ENCODE measurements around the gene TSPAN18. TPM values are rescaled to one million over a fixed set of nuclear protein-coding genes. Genes with fewer than 3 reads are reported as not detected.
"Not testable (repeated sequence)": the region's sequence is repeated elsewhere in the genome, so short reads cannot be mapped to it uniquely, and the experiment has no call there.

TSPAN18 gene
- total RNA-seq, 1 experiment from 2014 or later = 0.57 TPM

DNA sequence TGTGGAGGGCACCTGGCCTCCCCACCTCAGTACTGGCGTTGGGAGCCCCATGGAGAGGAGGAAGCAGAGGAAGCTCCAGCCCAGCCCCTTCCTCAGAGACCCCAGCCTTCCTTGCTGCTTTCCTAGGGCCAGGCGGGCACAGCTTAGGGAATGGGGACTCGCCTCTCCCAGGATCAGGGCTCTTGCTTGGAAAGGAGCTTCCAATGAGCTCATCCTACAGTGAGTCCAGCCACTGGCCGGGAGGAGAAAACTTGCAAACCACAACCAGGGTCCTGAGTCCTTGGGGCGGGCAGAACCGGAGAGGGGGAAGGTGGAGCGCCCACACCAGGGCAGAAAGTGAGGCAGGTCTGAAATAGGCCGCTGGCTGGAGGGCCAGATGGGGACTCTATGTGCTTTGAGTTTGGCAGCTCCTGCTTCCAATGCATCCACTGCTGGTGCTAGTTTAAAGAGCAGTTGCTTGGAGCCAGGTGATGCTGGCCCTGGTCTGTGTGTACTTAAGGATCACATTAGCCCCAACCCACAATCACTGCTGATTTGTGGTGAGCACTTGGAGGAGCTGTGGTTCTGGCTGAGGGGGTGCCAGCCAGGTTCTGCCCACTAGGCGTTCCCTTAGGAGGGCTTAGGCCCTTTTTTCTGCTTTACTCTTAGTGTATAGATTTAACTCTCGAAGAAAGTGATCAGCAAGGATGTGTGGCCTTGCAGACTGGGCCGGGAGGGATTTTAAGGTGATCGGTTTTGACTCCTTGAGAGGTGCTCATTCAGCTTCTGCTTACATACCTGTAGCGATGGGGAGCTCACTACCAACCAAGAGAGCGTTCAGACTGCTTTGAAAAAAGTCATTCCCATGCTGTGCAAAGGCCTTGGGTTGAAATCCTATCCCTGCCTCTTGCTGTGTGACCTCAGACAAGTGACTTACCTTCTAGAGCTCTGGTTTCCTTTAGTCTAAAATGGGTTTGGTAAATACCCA, 142.0 kb downstream of the TSPAN18 start:
- DNase-seq (ENCODE audit: low read depth) = no peak

DNA sequence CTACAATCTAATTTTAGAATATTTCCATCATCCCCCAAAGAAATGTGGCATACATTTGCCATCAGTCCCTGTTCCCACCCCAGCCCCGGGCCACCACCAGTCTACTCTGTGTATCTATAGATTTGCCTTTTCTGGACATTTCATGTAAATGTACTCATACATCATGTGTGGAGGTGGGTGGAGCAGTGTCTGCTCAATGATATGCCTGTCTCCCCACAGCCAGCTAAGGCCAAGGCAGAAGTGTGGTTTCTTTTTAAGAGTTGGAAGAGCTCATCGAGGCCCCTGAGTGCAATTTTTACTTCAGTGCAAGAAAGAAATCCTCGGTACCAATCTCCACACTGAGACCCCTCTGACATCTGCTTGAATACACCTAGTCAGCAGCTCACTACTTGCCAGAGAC, 143.4 kb downstream of the TSPAN18 start:
- DNase-seq (ENCODE audit: low read depth) = no peak

DNA sequence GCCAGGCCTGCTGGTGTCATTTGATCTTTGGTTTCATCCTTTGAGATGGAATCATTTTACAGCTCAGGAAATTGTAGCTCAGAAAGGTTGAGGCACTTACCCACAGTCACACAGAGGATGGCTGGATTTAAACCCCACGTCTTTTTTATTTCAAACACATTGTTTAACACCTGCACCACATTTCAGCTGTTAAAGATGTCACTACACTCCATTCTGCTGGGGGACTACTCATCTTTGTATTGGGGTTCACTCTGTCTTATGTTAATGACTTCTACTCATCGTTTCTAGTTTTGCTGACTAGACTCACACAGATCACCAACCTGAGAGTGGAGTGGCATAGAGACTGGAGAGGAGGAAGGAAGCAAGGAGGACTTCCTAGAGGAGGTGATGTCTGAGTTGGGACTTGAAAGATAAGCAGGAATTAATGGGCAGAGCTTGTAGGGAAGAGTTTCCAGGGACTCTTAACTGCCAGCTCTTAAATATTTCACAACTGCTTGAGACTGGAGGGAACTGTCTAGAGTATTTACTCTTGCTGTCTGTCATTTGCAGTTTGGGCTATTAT, 143.9 kb downstream of the TSPAN18 start:
- no peak for DNase-seq (ENCODE audit: low read depth)

DNA sequence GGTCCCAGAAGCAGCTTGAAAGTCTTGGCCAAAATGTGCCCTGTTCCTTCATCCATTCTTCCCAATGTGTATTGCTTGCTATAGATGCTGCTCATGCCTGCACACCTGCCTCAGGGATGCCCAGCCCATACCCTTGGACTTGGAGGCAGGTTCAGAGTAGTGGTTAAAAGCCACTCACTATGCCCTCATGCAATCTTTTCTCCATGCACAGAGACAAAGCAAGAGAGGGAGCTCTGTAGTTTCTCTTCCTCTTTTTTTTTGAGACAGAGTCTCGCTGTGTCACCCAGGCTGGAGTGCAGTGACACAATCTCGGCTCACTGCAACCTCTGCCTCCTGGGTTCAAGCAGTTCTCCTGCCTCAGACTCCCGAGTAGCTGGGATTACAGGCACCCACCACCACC, 144.9 kb downstream of the TSPAN18 start:
- DNase-seq (ENCODE audit: low read depth) = not testable (repeated sequence)

DNA sequence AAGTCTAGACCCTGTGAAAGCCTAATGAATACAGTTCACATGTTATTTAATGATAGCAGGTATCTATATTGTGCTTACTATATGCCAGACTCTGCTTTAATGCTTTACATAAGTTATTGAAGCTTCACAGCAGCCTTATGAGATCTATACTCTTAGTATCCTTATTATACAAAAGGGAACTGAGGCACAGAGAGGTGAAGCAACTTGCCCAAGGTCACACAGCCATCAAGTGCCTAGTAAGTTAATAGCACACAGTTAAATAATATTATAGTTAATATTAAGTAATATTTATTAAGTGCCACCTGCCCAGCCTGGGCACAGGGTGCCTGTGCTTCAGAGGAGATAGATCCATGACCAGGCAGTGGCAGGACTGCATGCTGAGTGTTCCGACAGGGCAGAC, 145.8 kb downstream of the TSPAN18 start:
- DNase-seq (ENCODE audit: low read depth) = no peak

DNA sequence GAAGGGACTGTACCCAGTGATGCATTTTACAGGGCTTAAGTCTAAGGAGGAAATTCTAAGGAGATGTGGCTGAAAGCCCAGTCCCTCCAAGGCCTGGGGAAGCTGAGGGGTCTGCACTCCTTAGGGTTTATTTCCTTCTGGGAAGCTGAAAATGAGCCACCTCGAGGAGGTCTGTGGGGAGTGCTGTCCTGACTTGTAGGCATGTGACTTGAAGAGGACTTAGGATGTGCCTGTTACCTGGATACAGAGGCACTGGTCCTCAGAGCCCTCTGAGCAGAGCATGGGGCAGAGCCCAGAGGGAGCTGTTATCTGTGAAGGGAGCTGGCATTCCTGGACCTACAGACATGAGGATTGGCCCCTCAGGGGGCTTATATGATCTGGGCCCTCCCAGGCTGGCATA, 146.8 kb downstream of the TSPAN18 start:
- no peak for DNase-seq (ENCODE audit: low read depth)

DNA sequence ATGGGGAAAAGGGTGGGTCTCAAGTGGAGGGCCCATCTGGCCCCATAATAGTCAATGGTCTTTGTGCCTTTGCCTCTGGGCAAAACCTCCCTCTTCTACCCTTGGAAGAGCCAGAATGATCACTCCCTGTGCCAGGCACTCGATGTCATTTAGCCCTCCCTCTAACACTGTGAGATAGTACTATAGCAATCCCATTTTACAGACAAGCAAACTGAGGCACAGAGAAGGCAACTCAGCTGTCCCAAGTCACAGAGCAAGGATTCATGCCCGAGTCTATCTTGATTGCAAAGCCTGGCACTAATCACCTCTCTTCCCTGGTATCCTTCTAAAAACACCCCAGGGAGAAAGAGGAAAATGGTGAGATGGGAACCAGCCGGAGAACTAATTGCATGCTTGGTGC, 147.5 kb downstream of the TSPAN18 start:
- no peak for DNase-seq (ENCODE audit: low read depth)

DNA sequence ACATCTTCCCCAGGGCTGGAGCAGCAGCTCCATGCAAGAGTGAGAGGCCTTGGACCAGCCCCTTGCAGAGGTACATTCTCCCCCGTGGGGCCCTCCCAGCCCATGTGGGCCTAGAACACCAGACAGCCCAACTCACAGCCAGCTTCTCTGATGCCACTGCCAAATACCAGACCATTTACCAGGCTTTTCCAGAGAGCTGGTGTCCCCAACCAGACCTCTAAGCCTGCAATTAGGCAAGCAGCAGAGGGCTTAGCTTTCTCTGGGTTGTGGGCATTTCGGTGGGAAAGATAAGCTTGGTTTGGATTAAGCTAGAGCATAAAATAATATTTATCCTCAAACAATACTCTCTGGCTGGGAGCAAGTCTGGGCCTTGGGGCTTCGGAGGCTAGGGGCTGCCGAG, 148.3 kb downstream of the TSPAN18 start:
- no peak for DNase-seq (ENCODE audit: low read depth)

DNA sequence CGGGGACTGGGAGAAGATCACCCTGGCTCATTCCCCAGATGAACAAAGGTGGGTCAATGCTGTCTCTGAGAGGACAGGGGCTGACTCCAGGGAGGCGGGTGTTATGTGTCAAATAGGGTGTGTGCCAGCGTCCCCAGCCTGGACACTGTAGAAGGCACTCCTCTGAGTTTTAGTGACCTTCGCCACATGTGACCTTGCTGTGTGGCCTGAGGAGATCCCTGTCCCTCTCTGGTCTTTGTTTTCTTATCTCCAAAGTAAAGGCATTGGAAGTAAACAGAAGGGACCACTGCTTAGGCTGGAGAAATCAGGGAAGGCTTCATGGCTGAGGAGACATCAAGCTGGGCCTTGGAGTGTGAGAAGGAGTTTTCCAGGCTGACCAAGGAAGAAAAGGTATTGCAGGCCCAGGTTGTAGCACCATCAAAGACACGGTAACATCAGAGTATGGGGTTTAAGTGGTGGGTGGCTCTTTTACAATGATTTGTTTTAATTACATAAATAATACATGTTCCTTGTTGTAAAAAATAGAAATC, 149.5 kb downstream of the TSPAN18 start:
- DNase-seq (ENCODE audit: low read depth) = no peak

DNA sequence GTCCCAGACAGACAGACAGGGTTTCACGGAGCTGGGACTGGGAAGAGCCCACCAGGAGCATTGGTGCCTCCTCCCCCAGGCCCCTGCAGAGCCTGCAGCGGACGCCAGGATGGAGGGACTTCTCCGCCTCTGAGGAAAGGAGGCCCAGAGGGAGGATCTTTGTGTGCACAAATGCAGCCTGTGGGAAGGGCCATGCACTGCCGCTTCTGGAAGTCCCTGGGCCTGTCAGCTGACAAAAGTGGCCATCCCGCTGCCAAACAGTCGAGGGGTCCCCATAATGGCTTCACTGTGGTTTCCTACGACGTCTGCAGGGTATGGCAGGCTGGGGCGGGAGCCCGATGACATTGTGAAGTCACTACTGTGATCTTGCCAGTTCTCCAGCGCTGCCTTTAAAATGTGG, 150.1 kb downstream of the TSPAN18 start:
- DNase-seq (ENCODE audit: low read depth) = no peak

DNA sequence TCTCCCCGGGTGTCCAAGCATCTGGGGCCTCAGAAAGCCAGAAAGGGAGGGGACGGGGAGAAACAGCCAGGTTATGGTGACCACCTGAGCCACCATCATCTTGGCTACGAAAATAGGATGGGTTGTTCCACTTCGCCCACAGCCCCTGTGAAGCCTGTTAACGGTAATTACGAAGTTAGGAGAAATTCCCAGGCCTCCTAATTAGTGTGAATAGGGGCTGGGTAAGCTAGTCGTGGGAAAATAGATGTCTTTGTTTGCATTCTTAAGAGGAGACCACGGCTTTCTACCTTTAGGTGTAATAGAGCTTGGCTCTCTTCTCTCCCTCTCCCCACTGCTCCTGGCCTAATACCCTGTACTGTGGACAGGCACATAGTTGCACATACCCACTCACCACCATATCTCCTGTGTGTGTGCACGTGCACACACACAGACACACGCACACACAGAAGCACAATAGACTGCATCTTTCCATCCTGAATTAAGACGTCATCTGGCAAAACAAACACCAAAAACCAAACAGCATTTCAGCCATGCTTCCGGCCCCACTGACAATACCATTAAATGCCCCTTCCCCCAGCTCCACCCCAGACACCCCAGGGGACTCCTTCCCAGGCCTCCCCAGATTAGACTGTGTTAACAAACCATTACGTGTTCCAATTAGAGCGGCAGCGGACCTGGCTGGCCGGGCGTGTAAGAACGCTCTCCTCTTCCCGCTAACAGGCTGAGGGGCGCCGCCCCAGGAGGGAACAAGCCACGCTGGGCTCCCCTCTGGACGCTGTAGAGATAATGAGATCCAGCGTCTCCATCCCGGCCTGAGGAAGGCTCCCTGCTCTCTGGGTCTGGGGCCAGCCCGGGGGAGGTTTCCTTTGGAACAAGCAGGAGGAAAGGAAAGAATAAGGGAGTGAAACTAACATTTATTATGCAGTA, 151.1 kb downstream of the TSPAN18 start:
- peak; percentile 63 for DNase-seq (ENCODE audit: low read depth)

DNA sequence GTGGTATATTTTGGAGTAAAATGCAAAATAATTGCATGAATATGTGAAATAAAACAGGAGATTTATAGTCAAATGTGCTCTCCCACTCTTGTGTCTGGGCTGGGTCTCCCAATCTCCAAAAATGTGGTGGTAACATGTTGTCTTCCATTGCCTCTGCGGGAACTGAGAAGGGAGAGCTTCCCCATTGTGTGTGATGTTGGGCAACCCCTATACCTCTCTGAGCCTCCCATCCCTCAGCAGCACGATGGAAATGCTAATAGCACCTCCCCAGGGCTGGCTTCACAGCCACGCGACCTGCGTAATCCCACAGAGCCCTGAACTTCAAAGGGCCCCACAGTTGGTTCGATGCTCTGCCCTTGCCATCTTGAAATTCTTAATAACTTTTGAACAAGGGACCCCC, 151.9 kb downstream of the TSPAN18 start:
- DNase-seq (ENCODE audit: low read depth) = no peak

DNA sequence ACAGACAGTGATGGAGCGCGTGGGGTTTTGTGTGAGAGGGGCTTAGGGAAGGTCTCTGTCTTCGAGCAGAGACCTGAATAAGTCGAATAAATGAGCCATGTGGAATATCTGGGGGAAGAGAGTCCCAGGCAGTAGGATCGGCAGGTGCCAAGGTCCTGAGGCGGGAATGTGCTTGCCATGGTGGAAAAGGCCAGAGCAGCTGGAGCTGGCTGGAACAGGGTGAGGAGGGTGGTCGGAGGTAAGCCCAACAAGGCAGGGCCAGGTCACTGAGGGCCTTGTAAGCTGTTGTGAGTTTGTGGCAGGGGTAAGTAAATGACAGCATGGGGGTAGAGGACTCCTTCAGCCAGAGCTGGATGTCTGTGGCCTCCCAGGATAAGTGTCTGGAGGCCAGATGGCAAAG, 152.7 kb downstream of the TSPAN18 start:
- DNase-seq (ENCODE audit: low read depth) = no peak

DNA sequence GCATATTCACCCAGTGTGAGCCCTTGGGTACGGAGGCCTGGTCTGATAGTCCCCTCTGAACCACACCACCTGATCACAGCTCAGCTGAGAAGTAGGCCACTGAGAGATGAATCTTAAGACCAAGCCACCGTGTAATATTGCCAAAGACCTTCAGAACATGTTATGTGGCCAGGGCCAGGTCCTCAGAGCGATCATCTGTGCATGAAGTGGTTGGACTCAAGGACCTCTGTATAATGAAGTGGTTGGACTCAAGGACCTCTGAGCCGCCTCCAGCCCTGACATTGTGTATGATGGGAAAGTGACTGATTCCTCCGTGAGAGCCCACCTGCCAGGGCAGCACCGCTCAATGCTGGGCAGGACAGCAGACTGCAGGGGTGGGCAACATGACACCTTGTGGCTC, 153.7 kb downstream of the TSPAN18 start:
- DNase-seq (ENCODE audit: low read depth) = no peak

DNA sequence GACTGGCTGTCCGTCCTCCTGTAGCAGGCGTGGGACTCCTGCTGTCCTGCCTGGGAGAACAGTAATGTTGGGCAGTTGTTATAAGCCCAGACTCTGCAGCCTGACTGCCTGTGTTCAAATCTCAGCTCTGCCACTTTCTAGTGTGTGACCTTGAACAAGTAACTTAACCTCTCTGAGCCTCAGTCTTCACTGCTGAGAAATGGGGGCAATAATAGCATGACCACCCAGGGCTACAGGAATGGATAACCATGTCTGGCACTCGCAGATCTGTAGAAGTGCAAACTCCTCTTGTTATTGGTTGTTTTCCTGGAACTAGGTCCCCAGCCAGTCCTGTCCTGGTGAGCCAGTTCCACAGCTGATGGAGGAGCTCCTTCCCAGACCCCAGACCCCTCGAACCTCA, 154.2 kb downstream of the TSPAN18 start:
- DNase-seq (ENCODE audit: low read depth) = no peak

DNA sequence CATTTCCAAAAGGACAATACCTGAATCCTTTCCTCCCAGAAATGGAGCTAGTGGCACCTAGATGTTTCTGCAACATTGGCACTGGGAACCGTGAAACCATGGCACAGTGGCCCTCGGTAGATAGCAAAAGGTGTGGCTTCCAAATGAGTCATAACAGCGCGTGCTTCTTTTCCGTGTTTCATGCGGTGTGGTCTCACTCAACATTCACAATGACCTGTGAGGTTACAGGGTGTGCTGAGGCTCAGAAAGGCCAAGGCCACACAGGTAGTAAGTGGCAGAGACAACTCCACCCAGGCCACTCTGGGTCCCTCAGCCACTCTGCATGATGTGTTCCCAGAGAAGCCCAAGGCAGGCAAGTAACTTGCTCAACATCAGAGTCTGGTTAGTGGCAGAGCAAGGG, 156.5 kb downstream of the TSPAN18 start:
- peak; percentile 33 for DNase-seq (ENCODE audit: low read depth)

DNA sequence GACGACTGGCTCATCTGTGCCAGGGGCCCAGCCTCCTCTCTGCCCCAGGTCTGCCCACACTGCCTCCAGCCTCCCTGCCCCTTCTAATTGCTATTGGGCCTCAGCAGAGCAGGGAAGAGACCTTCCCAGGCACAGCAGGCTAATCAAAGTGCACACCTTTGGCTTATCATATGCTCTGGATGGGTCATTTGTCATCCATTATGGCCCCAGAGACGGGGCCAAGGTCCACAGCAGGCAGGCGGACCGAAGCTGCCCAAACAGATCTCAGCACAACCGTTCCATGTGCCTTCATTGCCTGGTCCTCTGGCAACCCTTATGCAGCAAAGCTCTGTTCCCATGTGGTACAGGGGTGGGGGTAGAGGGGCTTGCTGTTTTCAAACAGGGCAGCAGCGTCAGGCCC, 157.3 kb downstream of the TSPAN18 start:
- DNase-seq (ENCODE audit: low read depth) = no peak

DNA sequence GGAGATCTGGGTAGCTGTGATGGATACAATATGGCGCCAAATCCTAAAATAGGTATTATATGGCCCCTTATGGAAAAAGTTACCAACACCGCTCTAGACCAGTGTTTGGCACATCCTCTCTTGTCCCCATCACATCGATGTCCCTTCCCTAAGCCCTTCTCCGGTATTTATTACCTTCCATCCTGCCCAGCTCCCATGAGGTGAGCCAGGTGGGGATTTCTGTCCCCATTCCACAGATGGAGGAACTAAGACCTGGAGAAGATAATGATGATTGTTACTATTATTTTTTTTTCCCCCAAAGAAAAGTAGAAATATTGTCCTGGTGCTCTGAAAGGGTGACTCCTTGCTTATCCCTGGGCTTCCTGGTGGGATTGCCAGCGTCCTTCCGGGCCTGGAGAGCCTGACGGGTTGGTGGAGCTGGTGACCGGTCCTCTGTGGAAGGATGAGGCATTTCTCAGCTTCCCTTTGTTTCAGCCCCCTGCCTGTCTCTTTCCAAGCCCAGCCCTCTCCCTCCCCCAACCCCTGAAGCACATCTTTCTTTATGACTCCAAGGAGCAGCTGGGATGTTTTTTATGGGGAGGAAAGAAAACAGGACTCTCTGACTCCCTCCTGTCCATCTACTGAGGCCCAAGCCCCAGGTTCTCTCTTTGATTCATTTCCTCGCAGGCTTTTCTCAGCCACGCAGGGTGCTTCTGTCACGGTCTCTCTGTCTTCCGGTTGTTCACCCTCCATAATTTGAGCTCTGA, 158.5 kb downstream of the TSPAN18 start:
- no peak for DNase-seq (ENCODE audit: low read depth)

DNA sequence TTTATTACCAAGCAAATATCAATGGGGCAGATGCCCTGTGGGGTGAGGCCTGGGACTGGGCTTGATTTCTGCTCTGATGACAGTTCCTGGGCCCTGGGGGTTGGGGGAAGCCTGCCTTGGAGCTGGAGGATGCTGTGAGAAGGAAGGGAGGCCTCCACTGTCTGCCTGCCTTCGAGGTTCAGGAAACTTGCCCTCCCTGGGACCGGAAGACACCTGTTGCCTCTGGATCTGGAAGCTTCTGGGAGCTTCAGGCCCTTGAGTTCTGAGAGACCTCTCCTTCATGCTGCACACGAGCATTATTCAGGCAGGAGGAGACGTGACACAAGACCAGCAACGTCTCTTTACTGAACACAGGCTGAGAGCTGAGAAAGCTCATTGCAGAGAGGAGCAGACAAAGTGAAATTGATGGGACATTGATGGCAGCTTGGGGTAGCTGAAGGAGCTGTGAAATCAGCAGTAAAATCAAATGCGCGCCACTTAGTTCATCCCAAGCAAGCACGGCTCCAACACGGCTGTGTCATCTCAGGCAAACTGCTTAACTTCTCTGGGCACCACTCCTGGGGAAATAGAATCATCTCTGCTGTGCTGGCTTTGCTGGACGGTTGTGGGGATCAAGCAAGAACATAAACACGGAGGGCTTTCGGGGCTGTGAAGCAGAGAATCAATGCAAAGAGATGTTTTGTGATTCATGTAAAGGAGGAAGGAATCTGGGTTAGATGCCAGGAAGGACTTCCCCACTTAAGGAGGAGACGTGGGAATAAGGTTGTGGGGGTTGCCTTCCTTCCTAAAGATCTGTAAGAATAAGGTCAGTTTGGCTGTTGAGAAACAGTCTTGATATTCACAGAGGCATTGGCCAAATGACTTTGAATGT, 159.4 kb downstream of the TSPAN18 start:
- no peak for DNase-seq (ENCODE audit: low read depth)

DNA sequence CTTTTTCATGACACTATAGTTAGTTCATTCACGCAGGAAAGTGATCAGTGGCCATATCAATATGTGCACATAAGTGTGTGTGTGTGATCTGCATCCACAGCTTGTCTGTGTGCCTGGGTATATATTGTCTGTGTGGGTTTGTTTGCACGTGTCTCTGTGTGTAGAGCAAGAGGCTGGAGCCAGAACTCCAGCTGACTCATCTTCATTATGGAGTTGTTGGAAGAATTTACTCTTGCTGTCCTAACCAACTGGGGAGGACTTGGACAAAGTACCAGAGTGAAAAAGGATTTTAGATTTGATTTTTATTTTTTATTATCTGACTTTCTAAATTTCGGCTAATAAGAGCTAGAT, 160.0 kb downstream of the TSPAN18 start:
- peak; percentile 32 for DNase-seq (ENCODE audit: low read depth)

Data from Daoy (cell line).